Measurements from ENCODE around the gene MSH5. TPM values are rescaled to one million over a fixed set of nuclear protein-coding genes. Genes with fewer than 3 reads are reported as not detected.
A peak's percentile ranks its signal among the peaks of the same experiment; 100 is the strongest.

Gene MSH5
- total and polyA plus RNA-seq, 2 of the 13 experiments (the other 11 are each of a cell fraction or from before 2014, with no cell fraction given): 10.2 to 38.7 TPM

DNA sequence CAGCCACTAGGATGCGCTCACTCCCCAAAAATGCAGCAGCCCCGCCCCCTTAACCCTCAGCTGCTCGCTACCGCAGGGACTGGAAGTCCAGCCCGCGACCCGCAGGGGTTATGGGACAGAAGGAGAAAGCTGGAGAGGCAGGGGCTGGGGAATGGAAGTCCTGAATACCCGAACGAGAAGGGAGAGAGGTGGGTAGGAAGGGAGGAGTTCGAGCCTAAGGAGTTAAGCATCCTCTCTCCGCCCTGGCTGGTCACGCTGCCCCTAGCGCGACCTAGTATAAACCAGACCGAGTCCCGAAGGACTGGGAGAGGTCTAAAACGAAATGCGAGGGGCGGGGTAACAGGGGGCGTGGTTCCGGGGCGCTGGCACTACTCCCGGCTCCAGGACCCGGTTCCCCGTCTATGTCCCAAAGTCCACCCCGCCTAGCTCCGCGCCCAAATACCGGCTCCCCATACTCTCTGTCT lies 10.3 kb upstream of the MSH5 start (continued):
- TF ChIP-seq, protein P1, sequence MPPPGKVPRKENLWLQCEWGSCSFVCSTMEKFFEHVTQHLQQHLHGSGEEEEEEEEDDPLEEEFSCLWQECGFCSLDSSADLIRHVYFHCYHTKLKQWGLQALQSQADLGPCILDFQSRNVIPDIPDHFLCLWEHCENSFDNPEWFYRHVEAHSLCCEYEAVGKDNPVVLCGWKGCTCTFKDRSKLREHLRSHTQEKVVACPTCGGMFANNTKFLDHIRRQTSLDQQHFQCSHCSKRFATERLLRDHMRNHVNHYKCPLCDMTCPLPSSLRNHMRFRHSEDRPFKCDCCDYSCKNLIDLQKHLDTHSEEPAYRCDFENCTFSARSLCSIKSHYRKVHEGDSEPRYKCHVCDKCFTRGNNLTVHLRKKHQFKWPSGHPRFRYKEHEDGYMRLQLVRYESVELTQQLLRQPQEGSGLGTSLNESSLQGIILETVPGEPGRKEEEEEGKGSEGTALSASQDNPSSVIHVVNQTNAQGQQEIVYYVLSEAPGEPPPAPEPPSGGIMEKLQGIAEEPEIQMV (CRISPR knock-in tag; IDR thresholded peaks at IDR 0.05; ENCODE audit: low read depth): no peak; the same call in 1 of the 2 replicates
- TF ChIP-seq, protein P2, sequence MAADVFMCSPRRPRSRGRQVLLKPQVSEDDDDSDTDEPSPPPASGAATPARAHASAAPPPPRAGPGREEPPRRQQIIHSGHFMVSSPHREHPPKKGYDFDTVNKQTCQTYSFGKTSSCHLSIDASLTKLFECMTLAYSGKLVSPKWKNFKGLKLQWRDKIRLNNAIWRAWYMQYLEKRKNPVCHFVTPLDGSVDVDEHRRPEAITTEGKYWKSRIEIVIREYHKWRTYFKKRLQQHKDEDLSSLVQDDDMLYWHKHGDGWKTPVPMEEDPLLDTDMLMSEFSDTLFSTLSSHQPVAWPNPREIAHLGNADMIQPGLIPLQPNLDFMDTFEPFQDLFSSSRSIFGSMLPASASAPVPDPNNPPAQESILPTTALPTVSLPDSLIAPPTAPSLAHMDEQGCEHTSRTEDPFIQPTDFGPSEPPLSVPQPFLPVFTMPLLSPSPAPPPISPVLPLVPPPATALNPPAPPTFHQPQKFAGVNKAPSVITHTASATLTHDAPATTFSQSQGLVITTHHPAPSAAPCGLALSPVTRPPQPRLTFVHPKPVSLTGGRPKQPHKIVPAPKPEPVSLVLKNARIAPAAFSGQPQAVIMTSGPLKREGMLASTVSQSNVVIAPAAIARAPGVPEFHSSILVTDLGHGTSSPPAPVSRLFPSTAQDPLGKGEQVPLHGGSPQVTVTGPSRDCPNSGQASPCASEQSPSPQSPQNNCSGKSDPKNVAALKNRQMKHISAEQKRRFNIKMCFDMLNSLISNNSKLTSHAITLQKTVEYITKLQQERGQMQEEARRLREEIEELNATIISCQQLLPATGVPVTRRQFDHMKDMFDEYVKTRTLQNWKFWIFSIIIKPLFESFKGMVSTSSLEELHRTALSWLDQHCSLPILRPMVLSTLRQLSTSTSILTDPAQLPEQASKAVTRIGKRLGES (CRISPR knock-in tag; IDR thresholded peaks at IDR 0.05; ENCODE audit: borderline replicate concordance): peak; percentile 53; the same call in 1 of the 2 replicates
- TF ChIP-seq ZNF350 (CRISPR knock-in tag; IDR thresholded peaks at IDR 0.05; ENCODE audit: borderline replicate concordance, low read depth) (peak; percentile 61; the same call in 1 of the 2 replicates), HOXA3 (CRISPR knock-in tag; IDR thresholded peaks at IDR 0.05) (no peak; the same call in 1 of the 2 replicates), ATF7 (IDR thresholded peaks at IDR 0.05) (no peak), ATF7 (CRISPR knock-in tag; IDR thresholded peaks at IDR 0.05) (no peak), ZBTB20 (CRISPR knock-in tag; IDR thresholded peaks at IDR 0.05; ENCODE audit: borderline replicate concordance, low read depth) (peak; percentile 9; the same call in 1 of the 2 replicates), KLF9 (CRISPR knock-in tag; IDR thresholded peaks at IDR 0.05; ENCODE audit: low read depth) (peak; percentile 91; the same call in 1 of the 2 replicates), ZNF329 (CRISPR knock-in tag; IDR thresholded peaks at IDR 0.05; ENCODE audit: low read depth) (no peak), ZFX (CRISPR knock-in tag; IDR thresholded peaks at IDR 0.05; ENCODE audit: low read depth) (no peak), XBP1 (CRISPR knock-in tag; IDR thresholded peaks at IDR 0.05) (no peak), ZNF124 (CRISPR knock-in tag; IDR thresholded peaks at IDR 0.05) (no peak; the same call in 1 of the 2 replicates), BORCS8-MEF2B (CRISPR knock-in tag; IDR thresholded peaks at IDR 0.05) (no peak; the same call in 1 of the 2 replicates)
- TF ChIP-seq, protein P3, sequence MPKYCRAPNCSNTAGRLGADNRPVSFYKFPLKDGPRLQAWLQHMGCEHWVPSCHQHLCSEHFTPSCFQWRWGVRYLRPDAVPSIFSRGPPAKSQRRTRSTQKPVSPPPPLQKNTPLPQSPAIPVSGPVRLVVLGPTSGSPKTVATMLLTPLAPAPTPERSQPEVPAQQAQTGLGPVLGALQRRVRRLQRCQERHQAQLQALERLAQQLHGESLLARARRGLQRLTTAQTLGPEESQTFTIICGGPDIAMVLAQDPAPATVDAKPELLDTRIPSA (CRISPR knock-in tag; IDR thresholded peaks at IDR 0.05; ENCODE audit: borderline replicate concordance): no peak; the same call in 1 of the 2 replicates
- TF ChIP-seq, protein P4, sequence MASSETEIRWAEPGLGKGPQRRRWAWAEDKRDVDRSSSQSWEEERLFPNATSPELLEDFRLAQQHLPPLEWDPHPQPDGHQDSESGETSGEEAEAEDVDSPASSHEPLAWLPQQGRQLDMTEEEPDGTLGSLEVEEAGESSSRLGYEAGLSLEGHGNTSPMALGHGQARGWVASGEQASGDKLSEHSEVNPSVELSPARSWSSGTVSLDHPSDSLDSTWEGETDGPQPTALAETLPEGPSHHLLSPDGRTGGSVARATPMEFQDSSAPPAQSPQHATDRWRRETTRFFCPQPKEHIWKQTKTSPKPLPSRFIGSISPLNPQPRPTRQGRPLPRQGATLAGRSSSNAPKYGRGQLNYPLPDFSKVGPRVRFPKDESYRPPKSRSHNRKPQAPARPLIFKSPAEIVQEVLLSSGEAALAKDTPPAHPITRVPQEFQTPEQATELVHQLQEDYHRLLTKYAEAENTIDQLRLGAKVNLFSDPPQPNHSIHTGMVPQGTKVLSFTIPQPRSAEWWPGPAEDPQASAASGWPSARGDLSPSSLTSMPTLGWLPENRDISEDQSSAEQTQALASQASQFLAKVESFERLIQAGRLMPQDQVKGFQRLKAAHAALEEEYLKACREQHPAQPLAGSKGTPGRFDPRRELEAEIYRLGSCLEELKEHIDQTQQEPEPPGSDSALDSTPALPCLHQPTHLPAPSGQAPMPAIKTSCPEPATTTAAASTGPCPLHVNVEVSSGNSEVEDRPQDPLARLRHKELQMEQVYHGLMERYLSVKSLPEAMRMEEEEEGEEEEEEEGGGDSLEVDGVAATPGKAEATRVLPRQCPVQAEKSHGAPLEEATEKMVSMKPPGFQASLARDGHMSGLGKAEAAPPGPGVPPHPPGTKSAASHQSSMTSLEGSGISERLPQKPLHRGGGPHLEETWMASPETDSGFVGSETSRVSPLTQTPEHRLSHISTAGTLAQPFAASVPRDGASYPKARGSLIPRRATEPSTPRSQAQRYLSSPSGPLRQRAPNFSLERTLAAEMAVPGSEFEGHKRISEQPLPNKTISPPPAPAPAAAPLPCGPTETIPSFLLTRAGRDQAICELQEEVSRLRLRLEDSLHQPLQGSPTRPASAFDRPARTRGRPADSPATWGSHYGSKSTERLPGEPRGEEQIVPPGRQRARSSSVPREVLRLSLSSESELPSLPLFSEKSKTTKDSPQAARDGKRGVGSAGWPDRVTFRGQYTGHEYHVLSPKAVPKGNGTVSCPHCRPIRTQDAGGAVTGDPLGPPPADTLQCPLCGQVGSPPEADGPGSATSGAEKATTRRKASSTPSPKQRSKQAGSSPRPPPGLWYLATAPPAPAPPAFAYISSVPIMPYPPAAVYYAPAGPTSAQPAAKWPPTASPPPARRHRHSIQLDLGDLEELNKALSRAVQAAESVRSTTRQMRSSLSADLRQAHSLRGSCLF (CRISPR knock-in tag; IDR thresholded peaks at IDR 0.05; ENCODE audit: borderline replicate concordance): no peak
- TF ChIP-seq, protein P5, sequence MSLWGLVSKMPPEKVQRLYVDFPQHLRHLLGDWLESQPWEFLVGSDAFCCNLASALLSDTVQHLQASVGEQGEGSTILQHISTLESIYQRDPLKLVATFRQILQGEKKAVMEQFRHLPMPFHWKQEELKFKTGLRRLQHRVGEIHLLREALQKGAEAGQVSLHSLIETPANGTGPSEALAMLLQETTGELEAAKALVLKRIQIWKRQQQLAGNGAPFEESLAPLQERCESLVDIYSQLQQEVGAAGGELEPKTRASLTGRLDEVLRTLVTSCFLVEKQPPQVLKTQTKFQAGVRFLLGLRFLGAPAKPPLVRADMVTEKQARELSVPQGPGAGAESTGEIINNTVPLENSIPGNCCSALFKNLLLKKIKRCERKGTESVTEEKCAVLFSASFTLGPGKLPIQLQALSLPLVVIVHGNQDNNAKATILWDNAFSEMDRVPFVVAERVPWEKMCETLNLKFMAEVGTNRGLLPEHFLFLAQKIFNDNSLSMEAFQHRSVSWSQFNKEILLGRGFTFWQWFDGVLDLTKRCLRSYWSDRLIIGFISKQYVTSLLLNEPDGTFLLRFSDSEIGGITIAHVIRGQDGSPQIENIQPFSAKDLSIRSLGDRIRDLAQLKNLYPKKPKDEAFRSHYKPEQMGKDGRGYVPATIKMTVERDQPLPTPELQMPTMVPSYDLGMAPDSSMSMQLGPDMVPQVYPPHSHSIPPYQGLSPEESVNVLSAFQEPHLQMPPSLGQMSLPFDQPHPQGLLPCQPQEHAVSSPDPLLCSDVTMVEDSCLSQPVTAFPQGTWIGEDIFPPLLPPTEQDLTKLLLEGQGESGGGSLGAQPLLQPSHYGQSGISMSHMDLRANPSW (CRISPR knock-in tag; IDR thresholded peaks at IDR 0.05; ENCODE audit: borderline replicate concordance): peak; percentile 26; the same call in 1 of the 2 replicates

Measured in HepG2 (cell line).